ENCODE measurements around the gene SLC9A9.

SLC9A9 gene

DNA sequence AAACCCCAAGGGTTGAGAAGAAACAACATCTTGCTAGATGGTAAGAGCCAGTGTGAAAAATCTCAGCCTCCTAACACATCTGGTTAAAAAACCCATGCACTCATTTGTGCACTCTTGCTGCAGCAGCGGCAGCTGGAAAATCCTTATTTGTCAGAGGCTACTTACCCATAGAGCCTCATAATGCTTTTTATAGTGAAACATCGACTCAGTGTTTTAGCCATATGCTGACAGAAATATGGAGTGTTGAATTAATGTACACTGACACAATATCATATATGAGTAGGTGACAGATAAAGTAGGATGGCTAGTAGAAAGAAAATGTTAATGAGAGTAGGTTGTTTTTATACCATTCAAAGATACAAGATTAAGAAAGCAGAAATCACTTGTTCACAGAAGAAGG is 13.0 kb downstream of the SLC9A9 start:
- Mint-ChIP-seq H3K27ac (ENCODE audit: low read depth) (no peak overlapping the region), H3K27me3 (no peaks in the 10 kb centered on the region), H3K4me1 (peaks cover 47% of the 10 kb centered on the region), H3K36me3 (ENCODE audit: insufficient read depth) (no peaks in the 10 kb centered on the region), H3K4me3 (no peak overlapping the region), H3K9me3 (no peaks in the 10 kb centered on the region)
- DNase-seq (ENCODE audit: low spot score in 2 of 2) (no peak), ATAC-seq (replicated peaks; ENCODE audit: extremely low read depth, poor library complexity, severe bottlenecking) (no peak)

DNA sequence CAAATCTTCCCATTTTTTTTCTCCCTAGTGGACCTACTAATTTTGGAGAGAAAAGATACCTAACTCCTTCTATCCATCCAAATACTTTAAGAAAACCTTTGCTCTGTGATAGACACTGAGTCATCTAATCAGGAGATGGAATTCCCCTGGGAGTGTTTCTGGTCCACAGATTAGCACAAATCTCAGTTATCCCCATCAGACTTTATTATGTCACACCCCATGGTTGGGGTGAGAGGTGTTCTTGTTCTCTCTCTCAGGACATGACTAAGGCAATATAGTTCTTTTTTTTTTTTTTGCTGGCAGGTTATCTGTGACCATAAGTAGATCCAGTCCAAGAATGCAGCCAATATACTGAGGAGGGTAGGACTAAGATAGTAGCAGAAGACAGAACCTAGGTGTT is 15.8 kb downstream of the SLC9A9 start:
- Mint-ChIP-seq H3K27me3 (no peaks in the 10 kb centered on the region), H3K4me3 (no peak overlapping the region), H3K4me1 (peaks cover 41% of the 10 kb centered on the region), H3K36me3 (ENCODE audit: insufficient read depth) (peaks cover 2% of the 10 kb centered on the region), H3K27ac (ENCODE audit: low read depth) (no peak overlapping the region), H3K9me3 (no peaks in the 10 kb centered on the region)
- ATAC-seq (replicated peaks; ENCODE audit: extremely low read depth, poor library complexity, severe bottlenecking) (no peak), DNase-seq (ENCODE audit: low spot score in 2 of 2) (no peak)

DNA sequence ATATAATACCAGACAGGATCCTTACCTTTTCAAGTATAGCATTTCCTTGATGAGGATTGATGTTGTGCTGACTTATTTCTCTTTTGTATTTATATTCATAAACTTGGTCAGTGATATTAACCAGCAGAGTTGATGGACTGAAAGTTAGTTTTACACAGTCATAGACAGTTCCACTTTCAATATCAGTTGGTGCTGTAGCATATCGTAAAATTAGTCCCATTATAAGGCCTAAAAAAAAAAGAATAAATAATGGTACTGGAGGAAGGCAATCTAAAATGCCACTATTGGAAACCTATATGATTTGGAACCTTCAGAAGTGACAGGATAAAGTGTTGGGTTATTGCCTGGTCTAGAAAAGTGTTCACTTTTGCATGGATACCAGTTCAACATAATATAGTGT is 16.3 kb downstream of the SLC9A9 start:
- H3K27me3 Mint-ChIP-seq, result no peaks in the 10 kb centered on the region
- DNase-seq (ENCODE audit: low spot score in 2 of 2) (no peak), ATAC-seq (replicated peaks; ENCODE audit: extremely low read depth, poor library complexity, severe bottlenecking) (peak; percentile 48)
- H3K27ac Mint-ChIP-seq (ENCODE audit: low read depth), result no peak overlapping the region
- H3K4me3 Mint-ChIP-seq, result no peak overlapping the region
- peaks cover 41% of the 10 kb centered on the region for H3K4me1 Mint-ChIP-seq
- H3K9me3 Mint-ChIP-seq, result no peaks in the 10 kb centered on the region
- H3K36me3 Mint-ChIP-seq (ENCODE audit: insufficient read depth), result peaks cover 2% of the 10 kb centered on the region

DNA sequence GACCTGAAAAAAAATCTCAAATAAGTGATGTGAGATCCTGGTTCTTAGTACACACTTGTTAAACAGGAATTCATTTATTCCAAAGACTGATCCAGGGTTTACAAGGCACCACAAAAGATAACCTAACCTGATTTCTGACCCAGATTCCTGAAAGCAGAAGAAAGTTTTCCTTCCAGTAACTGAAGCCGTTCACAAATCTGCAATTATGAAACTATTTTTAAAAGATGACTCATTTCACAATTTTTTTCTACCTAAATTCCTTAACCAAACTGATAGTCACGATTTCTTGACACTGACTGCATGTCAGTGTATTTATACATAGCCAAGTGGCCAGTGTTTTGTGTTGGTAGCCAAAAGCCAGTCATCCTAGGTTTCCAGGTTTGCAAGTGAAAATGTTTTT is 17.1 kb downstream of the SLC9A9 start:
- peaks cover 49% of the 10 kb centered on the region for H3K4me1 Mint-ChIP-seq
- peaks cover 2% of the 10 kb centered on the region for H3K36me3 Mint-ChIP-seq (ENCODE audit: insufficient read depth)
- no peak for ATAC-seq (replicated peaks; ENCODE audit: extremely low read depth, poor library complexity, severe bottlenecking)
- DNase-seq (ENCODE audit: low spot score in 2 of 2), result no peak
- no peaks in the 10 kb centered on the region for H3K9me3 Mint-ChIP-seq
- no peak overlapping the region for H3K4me3 Mint-ChIP-seq
- H3K27me3 Mint-ChIP-seq, result no peaks in the 10 kb centered on the region
- no peak overlapping the region for H3K27ac Mint-ChIP-seq (ENCODE audit: low read depth)

DNA sequence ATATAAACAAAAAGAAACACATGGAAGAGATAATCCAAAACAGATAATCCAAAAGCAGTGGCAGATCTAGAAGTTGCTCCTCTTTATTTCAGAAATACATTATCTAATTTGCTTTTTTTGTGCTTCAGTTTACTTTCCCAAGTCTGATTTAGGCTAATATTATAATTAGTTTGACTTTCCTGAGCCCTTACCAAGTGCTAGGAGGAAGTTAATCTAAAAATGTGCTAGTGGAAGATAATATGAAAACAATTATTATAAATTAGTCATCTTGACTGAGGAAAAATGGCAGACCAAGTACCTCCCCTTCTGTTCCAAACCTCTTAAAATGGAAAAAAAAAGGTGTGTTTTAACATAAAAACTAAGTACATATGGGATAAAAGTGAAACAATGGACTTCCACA is 17.5 kb downstream of the SLC9A9 start:
- Mint-ChIP-seq H3K36me3 (ENCODE audit: insufficient read depth) (peaks cover 3% of the 10 kb centered on the region), H3K4me3 (no peak overlapping the region), H3K27ac (ENCODE audit: low read depth) (no peak overlapping the region), H3K9me3 (no peaks in the 10 kb centered on the region), H3K4me1 (peaks cover 49% of the 10 kb centered on the region), H3K27me3 (no peaks in the 10 kb centered on the region)
- ATAC-seq (replicated peaks; ENCODE audit: extremely low read depth, poor library complexity, severe bottlenecking), result no peak
- DNase-seq (ENCODE audit: low spot score in 2 of 2), result no peak

DNA sequence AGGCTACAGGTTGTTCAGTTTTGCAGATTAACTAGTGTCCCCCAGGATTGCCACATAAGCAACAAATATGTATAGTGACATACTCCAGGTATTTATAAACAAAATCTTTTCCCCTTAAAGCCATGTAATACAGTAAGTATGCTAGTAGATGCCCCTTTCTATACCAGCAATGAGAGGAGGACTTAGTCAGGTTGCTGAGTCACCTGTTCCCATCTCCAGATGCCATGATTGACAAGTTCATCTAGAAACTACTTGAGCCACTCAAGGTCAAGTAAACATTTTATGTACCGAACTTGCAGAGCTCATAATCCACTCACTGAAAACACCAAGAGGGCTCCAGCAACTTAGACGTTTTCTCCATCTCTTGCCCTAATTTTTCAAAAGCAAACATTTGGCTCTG is 18.2 kb downstream of the SLC9A9 start:
- Mint-ChIP-seq H3K36me3 (ENCODE audit: insufficient read depth) (peaks cover 6% of the 10 kb centered on the region), H3K27ac (ENCODE audit: low read depth) (no peak overlapping the region), H3K4me3 (no peak overlapping the region), H3K4me1 (peaks cover 49% of the 10 kb centered on the region), H3K27me3 (no peaks in the 10 kb centered on the region), H3K9me3 (no peaks in the 10 kb centered on the region)
- no peak for ATAC-seq (replicated peaks; ENCODE audit: extremely low read depth, poor library complexity, severe bottlenecking)
- no peak for DNase-seq (ENCODE audit: low spot score in 2 of 2)

DNA sequence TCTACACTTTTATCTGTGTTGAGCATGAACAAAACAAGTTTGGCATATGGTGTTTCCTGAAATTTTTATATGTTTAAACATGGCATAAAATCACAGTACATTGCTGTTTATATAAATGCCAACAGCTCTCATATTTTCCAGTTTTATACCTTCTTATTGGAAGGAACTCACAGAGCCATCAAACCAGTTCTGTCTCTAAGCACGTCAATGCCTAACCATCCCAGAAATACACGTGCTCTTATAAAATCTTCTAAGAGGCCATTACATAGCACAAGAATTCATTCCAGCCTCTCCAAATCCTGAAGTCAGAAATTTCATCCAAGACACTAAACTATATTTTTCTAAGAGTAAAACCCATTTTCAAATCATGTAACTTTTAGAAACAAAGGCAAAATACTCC is 20.8 kb downstream of the SLC9A9 start:
- no peak overlapping the region for H3K4me3 Mint-ChIP-seq
- ATAC-seq (replicated peaks; ENCODE audit: extremely low read depth, poor library complexity, severe bottlenecking), result no peak
- peaks cover 50% of the 10 kb centered on the region for H3K4me1 Mint-ChIP-seq
- no peaks in the 10 kb centered on the region for H3K27me3 Mint-ChIP-seq
- peaks cover 9% of the 10 kb centered on the region for H3K36me3 Mint-ChIP-seq (ENCODE audit: insufficient read depth)
- no peaks in the 10 kb centered on the region for H3K9me3 Mint-ChIP-seq
- no peak overlapping the region for H3K27ac Mint-ChIP-seq (ENCODE audit: low read depth)
- no peak for DNase-seq (ENCODE audit: low spot score in 2 of 2)

DNA sequence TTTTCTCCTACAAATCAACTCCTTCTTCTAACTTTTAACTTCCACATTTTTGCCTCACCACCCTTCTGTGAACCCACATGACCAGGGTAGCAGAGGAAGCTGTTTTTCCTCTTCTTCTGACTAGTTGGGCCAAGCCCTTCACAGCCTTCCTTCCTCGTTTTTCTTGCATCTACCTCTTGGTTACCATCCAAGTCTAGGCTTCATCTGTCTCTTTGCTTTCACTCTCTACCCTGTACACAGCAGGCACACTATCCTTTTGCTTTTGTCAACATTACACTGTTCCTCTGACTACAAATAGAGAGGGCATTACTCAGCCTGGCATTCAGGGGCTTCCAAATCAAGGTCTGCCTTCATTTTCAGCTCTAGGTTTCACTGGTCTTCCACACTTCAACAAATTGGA is 22.0 kb downstream of the SLC9A9 start:
- Mint-ChIP-seq H3K9me3 (no peaks in the 10 kb centered on the region), H3K36me3 (ENCODE audit: insufficient read depth) (peaks cover 9% of the 10 kb centered on the region), H3K4me3 (no peak overlapping the region), H3K27me3 (no peaks in the 10 kb centered on the region), H3K4me1 (peaks cover 59% of the 10 kb centered on the region), H3K27ac (ENCODE audit: low read depth) (peak overlapping the region; percentile 17)
- DNase-seq (ENCODE audit: low spot score in 2 of 2) (no peak), ATAC-seq (replicated peaks; ENCODE audit: extremely low read depth, poor library complexity, severe bottlenecking) (no peak)

DNA sequence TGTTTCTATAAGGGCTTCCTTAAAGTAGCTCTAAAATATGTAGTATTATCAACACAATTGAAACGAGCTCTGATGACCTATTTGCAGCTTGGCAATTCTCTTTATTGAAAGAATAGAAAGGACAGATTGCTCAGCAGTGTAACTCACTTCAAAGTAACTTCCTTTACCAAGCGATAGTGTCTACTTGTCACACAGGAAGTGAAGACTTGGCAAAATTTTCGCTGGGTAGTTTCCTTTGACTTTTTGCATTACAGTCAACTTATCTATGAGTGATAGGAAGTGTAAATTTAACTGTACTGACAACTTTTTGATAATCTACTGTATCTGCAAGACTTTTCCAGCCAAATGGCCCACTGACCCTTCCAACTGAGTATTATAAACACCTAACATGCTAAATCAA is 22.8 kb downstream of the SLC9A9 start:
- Mint-ChIP-seq H3K36me3 (ENCODE audit: insufficient read depth) (peaks cover 9% of the 10 kb centered on the region), H3K27ac (ENCODE audit: low read depth) (peak overlapping the region; percentile 17), H3K4me3 (peak overlapping the region; percentile 40), H3K9me3 (no peaks in the 10 kb centered on the region), H3K4me1 (peaks cover 65% of the 10 kb centered on the region), H3K27me3 (no peaks in the 10 kb centered on the region)
- ATAC-seq (replicated peaks; ENCODE audit: extremely low read depth, poor library complexity, severe bottlenecking), result peak; percentile 88
- peak in 1 of 2 donors; percentile 27 for DNase-seq (ENCODE audit: low spot score in 2 of 2)

DNA sequence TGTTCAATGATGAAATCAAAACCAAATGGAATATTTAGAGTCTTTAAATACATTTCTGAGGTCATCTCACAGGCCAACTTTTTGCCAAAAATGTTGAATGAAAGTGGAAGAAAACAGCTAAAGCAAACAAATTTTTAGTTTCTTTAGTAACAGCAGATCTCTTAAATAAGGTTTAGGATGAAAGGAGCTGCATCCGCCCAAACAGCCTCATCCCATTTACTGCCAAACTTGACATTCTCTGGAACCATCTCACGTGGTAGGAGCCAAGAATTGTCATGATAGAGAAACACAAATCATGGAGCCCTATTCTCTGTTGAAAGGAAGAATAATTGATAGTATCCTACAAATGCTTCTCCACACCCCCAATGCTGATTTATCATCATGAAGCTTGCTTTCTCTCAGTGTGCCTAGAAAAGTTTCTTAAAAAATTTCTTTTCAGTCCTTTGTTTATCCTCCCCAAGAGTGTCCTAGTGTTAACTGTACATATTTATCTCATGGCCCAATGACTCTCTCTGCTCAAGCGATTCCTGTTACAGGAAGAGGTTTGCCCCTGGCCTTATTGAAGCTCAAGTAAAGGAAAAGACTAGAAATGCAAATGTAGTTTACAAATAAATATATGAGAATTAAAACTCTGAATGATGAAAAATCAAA is 23.4 kb downstream of the SLC9A9 start:
- Mint-ChIP-seq H3K4me1 (peaks cover 65% of the 10 kb centered on the region), H3K27ac (ENCODE audit: low read depth) (no peak overlapping the region), H3K27me3 (no peaks in the 10 kb centered on the region), H3K4me3 (no peak overlapping the region), H3K36me3 (ENCODE audit: insufficient read depth) (peaks cover 9% of the 10 kb centered on the region), H3K9me3 (no peaks in the 10 kb centered on the region)
- DNase-seq (ENCODE audit: low spot score in 2 of 2) (no peak), ATAC-seq (replicated peaks; ENCODE audit: extremely low read depth, poor library complexity, severe bottlenecking) (no peak)

DNA sequence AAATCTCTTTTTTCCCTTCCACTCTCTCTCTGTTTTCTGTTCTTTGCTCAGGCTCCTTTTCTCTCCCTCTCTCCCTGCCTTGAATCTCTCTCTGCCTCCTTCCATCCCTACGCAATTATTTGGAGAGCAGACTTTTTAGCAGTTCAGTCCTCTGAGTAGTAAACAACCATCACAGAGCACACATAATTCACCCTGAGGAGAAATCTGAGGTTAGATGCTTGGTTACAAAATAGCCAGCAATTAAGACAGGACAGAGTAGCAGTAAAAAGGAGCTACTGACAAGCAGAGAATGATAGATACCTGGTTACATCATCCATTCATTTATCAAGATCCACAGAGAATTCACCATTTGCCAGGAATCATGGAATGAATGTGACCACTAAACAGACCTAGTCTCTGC is 25.5 kb downstream of the SLC9A9 start:
- H3K36me3 Mint-ChIP-seq (ENCODE audit: insufficient read depth), result peaks cover 7% of the 10 kb centered on the region
- no peaks in the 10 kb centered on the region for H3K9me3 Mint-ChIP-seq
- ATAC-seq (replicated peaks; ENCODE audit: extremely low read depth, poor library complexity, severe bottlenecking) (no peak), DNase-seq (ENCODE audit: low spot score in 2 of 2) (no peak)
- H3K4me1 Mint-ChIP-seq, result peaks cover 57% of the 10 kb centered on the region
- H3K27me3 Mint-ChIP-seq, result no peaks in the 10 kb centered on the region
- H3K27ac Mint-ChIP-seq (ENCODE audit: low read depth), result peak overlapping the region; percentile 60
- no peak overlapping the region for H3K4me3 Mint-ChIP-seq

DNA sequence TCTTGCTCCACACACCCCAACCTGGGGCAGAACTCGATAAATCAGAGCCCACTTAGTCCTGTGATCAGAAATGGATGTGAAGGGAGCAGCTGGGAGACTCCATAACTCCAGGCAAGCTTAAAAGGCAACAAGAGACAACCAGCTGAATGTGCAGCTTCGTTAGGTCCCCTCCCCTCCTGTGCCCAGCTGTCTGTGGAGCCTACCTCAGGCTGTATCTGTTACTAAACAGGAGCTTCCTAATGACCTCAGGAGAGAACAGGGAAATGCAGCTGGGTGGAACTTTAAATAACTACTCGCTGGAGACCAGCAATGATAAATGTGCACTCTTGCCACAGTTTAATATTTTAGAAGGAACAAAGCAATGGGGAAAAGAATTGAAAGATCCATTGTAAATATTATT is 25.9 kb downstream of the SLC9A9 start:
- no peak overlapping the region for H3K4me3 Mint-ChIP-seq
- H3K4me1 Mint-ChIP-seq, result peaks cover 53% of the 10 kb centered on the region
- peaks cover 7% of the 10 kb centered on the region for H3K36me3 Mint-ChIP-seq (ENCODE audit: insufficient read depth)
- ATAC-seq (replicated peaks; ENCODE audit: extremely low read depth, poor library complexity, severe bottlenecking) (no peak), DNase-seq (ENCODE audit: low spot score in 2 of 2) (no peak)
- no peaks in the 10 kb centered on the region for H3K27me3 Mint-ChIP-seq
- no peaks in the 10 kb centered on the region for H3K9me3 Mint-ChIP-seq
- H3K27ac Mint-ChIP-seq (ENCODE audit: low read depth), result peak overlapping the region; percentile 60

DNA sequence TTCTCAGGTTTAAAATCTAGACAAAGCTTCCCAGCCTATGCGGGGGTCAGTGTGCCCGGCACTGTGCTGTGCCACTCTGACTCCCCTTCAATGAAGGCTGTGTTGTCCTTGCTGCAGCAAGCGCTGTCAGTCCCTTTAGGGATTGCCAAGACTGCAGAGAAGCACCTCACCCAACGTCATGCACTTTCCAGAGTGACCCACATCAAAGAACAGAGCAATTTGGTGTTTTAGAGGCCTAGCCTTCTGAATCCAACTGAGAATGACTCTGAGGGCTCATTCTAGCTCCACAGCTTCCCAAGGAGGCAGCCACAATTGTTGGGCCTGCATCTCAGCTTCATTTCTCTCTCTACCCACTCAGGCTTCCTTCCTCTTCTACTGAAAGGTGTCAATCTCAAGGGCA is 26.4 kb downstream of the SLC9A9 start:
- no peaks in the 10 kb centered on the region for H3K9me3 Mint-ChIP-seq
- no peak overlapping the region for H3K27ac Mint-ChIP-seq (ENCODE audit: low read depth)
- no peak for DNase-seq (ENCODE audit: low spot score in 2 of 2)
- peaks cover 7% of the 10 kb centered on the region for H3K36me3 Mint-ChIP-seq (ENCODE audit: insufficient read depth)
- peaks cover 52% of the 10 kb centered on the region for H3K4me1 Mint-ChIP-seq
- no peaks in the 10 kb centered on the region for H3K27me3 Mint-ChIP-seq
- no peak for ATAC-seq (replicated peaks; ENCODE audit: extremely low read depth, poor library complexity, severe bottlenecking)
- H3K4me3 Mint-ChIP-seq, result no peak overlapping the region
